GM23248 (cell line): ENCODE results near the gene SLC38A11.

Source experiments
- EZH2 ChIP-seq: fragments of 200-600 bp; sonication (generic); IDR thresholded peaks from 2 replicates; pipeline ENCODE4 v1.6.1; 2018; ENCODE audit warnings: antibody characterized with exemption, mild to moderate bottlenecking; ENCODE audit not compliant: insufficient read depth, poor library complexity, severe bottlenecking
- EZH2phosphoT487 ChIP-seq: fragments of 200-600 bp; sonication (generic); IDR thresholded peaks from 2 replicates; pipeline ENCODE4 v1.6.1; 2018; ENCODE audit warnings: antibody characterized with exemption, moderate library complexity, mild to moderate bottlenecking, low read depth; ENCODE audit not compliant: insufficient read depth

GRCh38 chr2:164859251-164859818 lies 96.0 kb downstream of the SLC38A11 start:
- TF ChIP-seq EZH2 (no peak), EZH2phosphoT487 (no peak)
